ENCODE measurements around the gene POC5.

The POC5 gene

DNA sequence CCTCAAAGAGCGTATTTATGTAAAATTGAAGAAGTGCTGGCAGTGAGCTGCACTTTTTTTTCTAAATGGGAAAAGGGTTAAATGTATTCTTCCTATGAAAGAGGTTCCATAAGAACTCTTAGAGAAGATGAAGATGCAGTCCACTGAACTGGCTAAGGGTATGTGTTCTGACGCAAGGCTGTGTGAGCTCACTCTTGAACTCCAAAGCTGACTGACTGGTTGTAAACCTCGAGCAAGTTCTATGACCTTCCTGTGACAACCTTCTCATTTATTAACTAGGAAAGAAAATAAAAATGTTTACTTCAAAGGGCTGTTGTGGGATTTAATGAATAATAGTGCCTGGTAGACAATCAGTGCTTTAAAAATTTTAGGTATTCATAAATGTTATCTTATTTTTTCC, 46.7 kb downstream of the POC5 start:
- Histone ChIP-seq H4K5ac (ENCODE audit: low read length) (no peak overlapping the region), H2BK5ac (ENCODE audit: low read length) (no peak overlapping the region), H3K36me3 (ENCODE audit: control insufficient read depth, insufficient read depth, low read length) (no peaks in the 10 kb centered on the region), H2BK15ac (replicated peaks; ENCODE audit: low read depth) (no peak overlapping the region), H3K4me1 (ENCODE audit: control insufficient read depth, low read depth, low read length) (peaks cover 12% of the 10 kb centered on the region), H3K18ac (ENCODE audit: low read length) (no peak overlapping the region), H3K27ac (ENCODE audit: low read depth, low read length) (no peak overlapping the region), H3K79me1 (ENCODE audit: low read length) (no peaks in the 10 kb centered on the region), H2BK120ac (ENCODE audit: low read depth, low read length) (no peak overlapping the region), H3K23ac (ENCODE audit: low read length) (no peak overlapping the region), H3K9ac (ENCODE audit: low read length) (no peak overlapping the region), H3K27me3 (ENCODE audit: insufficient read depth, low read length, poor library complexity) (no peaks in the 10 kb centered on the region), H4K8ac (ENCODE audit: low read depth, low read length) (no peak overlapping the region), H2AK5ac (ENCODE audit: low read length) (no peak overlapping the region), H3K4me3 (ENCODE audit: low read length) (no peak overlapping the region), H3K56ac (ENCODE audit: low read length) (no peak overlapping the region), H3K79me2 (ENCODE audit: control insufficient read depth, insufficient read depth, low read length) (no peaks in the 10 kb centered on the region), H3K4ac (ENCODE audit: low read depth, low read length) (no peak overlapping the region), H3K4me2 (ENCODE audit: low read length) (no peak overlapping the region)
- WGBS (ENCODE audit: extremely low coverage, insufficient coverage, low lambda C conversion rate) = no CpG with 5 or more reads among the region's 3 CpGs
- no peak for DNase-seq

DNA sequence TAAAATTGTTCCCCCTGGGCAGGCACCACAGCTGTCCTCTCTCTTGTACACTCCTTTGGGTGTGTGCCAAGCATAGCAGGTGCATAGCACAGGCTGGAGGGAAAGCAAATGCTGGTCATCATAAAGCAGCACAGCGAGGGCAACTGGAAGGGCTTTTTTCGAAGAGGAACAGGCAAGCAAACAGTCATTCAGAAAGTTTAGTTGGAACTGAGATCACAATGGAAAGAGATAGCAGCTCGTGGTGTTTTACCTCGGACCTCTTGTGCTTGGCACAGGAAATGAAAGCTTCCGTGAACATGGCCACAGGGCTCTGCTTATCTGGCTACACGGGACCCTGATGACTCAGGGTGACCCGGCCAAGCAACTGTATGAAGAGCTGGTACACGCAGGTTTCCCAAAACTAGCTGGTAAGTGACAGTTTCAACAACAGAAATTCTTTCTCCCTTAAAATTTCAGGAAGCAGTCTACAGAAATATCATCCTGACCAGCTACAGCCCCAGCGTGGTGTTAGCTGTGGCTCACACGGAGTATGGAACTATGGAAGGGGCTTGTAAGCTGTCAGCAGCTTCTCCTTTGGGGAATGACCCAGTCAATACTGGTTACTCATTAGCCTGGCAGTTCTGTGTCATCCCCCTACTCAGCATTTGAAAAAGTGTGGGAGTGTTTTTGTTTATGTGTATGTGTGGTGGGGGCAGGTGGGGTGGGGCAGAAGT, 48.1 kb downstream of the POC5 start:
- Histone ChIP-seq H2AK5ac (ENCODE audit: low read length) (no peak overlapping the region), H3K4ac (ENCODE audit: low read depth, low read length) (no peak overlapping the region), H3K18ac (ENCODE audit: low read length) (no peak overlapping the region), H3K4me3 (ENCODE audit: low read length) (no peak overlapping the region), H3K4me2 (ENCODE audit: low read length) (no peak overlapping the region), H2BK120ac (ENCODE audit: low read depth, low read length) (no peak overlapping the region), H3K9ac (ENCODE audit: low read length) (peak overlapping the region; percentile 17), H3K79me2 (ENCODE audit: control insufficient read depth, insufficient read depth, low read length) (no peaks in the 10 kb centered on the region), H3K4me1 (ENCODE audit: control insufficient read depth, low read depth, low read length) (peaks cover 12% of the 10 kb centered on the region), H3K56ac (ENCODE audit: low read length) (peak overlapping the region; percentile 64), H3K36me3 (ENCODE audit: control insufficient read depth, insufficient read depth, low read length) (no peaks in the 10 kb centered on the region), H2BK5ac (ENCODE audit: low read length) (peak overlapping the region; percentile 34), H4K8ac (ENCODE audit: low read depth, low read length) (no peak overlapping the region), H3K23ac (ENCODE audit: low read length) (no peak overlapping the region), H3K27ac (ENCODE audit: low read depth, low read length) (no peak overlapping the region), H2BK15ac (replicated peaks; ENCODE audit: low read depth) (no peak overlapping the region), H3K27me3 (ENCODE audit: insufficient read depth, low read length, poor library complexity) (no peaks in the 10 kb centered on the region), H4K5ac (ENCODE audit: low read length) (no peak overlapping the region), H3K79me1 (ENCODE audit: low read length) (no peaks in the 10 kb centered on the region)
- peak; percentile 54 for DNase-seq
- WGBS (ENCODE audit: extremely low coverage, insufficient coverage, low lambda C conversion rate) = no CpG with 5 or more reads among the region's 10 CpGs

DNA sequence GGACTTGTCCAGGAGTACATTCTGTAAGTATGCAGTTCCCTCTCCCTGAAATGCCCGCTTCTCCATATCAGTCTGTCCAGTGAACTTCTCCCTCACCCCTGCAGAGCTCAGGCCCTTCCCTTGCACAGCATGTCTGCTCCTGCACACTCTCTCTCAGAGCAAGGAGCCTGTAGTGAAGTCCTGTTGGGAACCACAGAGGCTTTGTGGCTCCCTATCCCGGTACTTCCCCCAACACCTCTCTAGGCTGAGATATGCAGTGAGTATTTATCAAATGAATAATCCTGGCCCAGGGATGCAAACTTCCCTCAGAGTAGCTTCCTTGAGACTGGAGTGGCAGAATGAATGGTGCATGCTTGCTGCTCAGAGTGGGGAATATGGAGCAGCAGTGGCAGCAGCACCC, 48.8 kb downstream of the POC5 start:
- Histone ChIP-seq H3K18ac (ENCODE audit: low read length) (no peak overlapping the region), H3K4ac (ENCODE audit: low read depth, low read length) (no peak overlapping the region), H3K4me1 (ENCODE audit: control insufficient read depth, low read depth, low read length) (peaks cover 12% of the 10 kb centered on the region), H3K9ac (ENCODE audit: low read length) (no peak overlapping the region), H3K27ac (ENCODE audit: low read depth, low read length) (no peak overlapping the region), H4K8ac (ENCODE audit: low read depth, low read length) (no peak overlapping the region), H3K56ac (ENCODE audit: low read length) (peak overlapping the region; percentile 50), H4K5ac (ENCODE audit: low read length) (no peak overlapping the region), H3K27me3 (ENCODE audit: insufficient read depth, low read length, poor library complexity) (no peaks in the 10 kb centered on the region), H2BK5ac (ENCODE audit: low read length) (no peak overlapping the region), H3K4me3 (ENCODE audit: low read length) (no peak overlapping the region), H2AK5ac (ENCODE audit: low read length) (no peak overlapping the region), H3K79me1 (ENCODE audit: low read length) (no peaks in the 10 kb centered on the region), H3K79me2 (ENCODE audit: control insufficient read depth, insufficient read depth, low read length) (no peaks in the 10 kb centered on the region), H3K36me3 (ENCODE audit: control insufficient read depth, insufficient read depth, low read length) (no peaks in the 10 kb centered on the region), H2BK15ac (replicated peaks; ENCODE audit: low read depth) (no peak overlapping the region), H3K23ac (ENCODE audit: low read length) (no peak overlapping the region), H3K4me2 (ENCODE audit: low read length) (no peak overlapping the region), H2BK120ac (ENCODE audit: low read depth, low read length) (no peak overlapping the region)
- no CpG with 5 or more reads among the region's 2 CpGs for WGBS (ENCODE audit: extremely low coverage, insufficient coverage, low lambda C conversion rate)
- no peak for DNase-seq

DNA sequence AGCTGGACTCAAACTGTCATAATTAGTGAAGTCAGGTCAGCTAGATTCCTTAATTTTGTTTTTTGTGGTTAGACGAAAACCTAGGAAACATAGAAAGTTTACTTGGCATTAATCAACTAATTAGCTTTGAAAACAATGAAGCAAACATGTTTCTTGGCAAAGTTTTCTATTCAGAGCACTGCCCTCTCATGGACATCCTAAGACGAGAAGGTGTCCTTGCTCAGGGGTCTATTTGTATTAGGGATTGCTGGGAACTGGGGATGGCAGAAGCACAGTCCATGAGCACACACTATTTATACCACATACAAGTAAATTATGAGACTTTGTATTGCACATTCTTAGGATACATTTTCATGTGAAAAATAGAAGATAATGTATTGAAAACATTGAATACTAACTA, 49.7 kb downstream of the POC5 start:
- no peaks in the 10 kb centered on the region for H3K79me1 ChIP-seq (ENCODE audit: low read length)
- no peak overlapping the region for H3K18ac ChIP-seq (ENCODE audit: low read length)
- peak overlapping the region; percentile 43 for H2BK15ac ChIP-seq (replicated peaks; ENCODE audit: low read depth)
- no peak overlapping the region for H4K8ac ChIP-seq (ENCODE audit: low read depth, low read length)
- H3K56ac ChIP-seq (ENCODE audit: low read length) = no peak overlapping the region
- no peak overlapping the region for H2BK120ac ChIP-seq (ENCODE audit: low read depth, low read length)
- H3K4me2 ChIP-seq (ENCODE audit: low read length) = no peak overlapping the region
- H2BK5ac ChIP-seq (ENCODE audit: low read length) = peak overlapping the region; percentile 32
- no peaks in the 10 kb centered on the region for H3K27me3 ChIP-seq (ENCODE audit: insufficient read depth, low read length, poor library complexity)
- peak overlapping the region; percentile 71 for H2AK5ac ChIP-seq (ENCODE audit: low read length)
- no peak overlapping the region for H3K4ac ChIP-seq (ENCODE audit: low read depth, low read length)
- peak; percentile 51 for DNase-seq
- no CpG with 5 or more reads among the region's 2 CpGs for WGBS (ENCODE audit: extremely low coverage, insufficient coverage, low lambda C conversion rate)
- H3K4me1 ChIP-seq (ENCODE audit: control insufficient read depth, low read depth, low read length) = peaks cover 12% of the 10 kb centered on the region
- no peaks in the 10 kb centered on the region for H3K79me2 ChIP-seq (ENCODE audit: control insufficient read depth, insufficient read depth, low read length)
- no peaks in the 10 kb centered on the region for H3K36me3 ChIP-seq (ENCODE audit: control insufficient read depth, insufficient read depth, low read length)
- no peak overlapping the region for H3K9ac ChIP-seq (ENCODE audit: low read length)
- H4K5ac ChIP-seq (ENCODE audit: low read length) = no peak overlapping the region
- no peak overlapping the region for H3K23ac ChIP-seq (ENCODE audit: low read length)
- no peak overlapping the region for H3K4me3 ChIP-seq (ENCODE audit: low read length)
- H3K27ac ChIP-seq (ENCODE audit: low read depth, low read length) = no peak overlapping the region

DNA sequence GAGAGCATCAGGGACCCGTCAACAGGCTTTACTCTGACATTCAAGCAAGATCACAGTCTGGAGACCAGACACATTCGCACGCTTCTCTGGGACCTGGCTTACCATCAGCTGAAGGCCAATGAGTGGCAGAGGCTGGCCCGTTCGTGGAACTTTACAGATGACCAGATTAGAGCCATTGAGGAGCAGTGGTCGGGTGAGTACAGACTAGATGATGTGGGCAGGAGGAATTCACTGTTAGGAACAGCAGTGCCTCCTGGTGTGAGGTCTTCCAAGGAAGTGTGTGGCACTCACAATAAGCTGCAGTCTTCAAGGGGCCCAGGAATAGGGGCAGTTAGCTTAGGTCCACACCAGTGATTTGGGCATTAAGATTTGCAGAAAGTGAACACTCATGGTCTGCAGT, 50.4 kb downstream of the POC5 start:
- no peak overlapping the region for H4K8ac ChIP-seq (ENCODE audit: low read depth, low read length)
- H2BK5ac ChIP-seq (ENCODE audit: low read length) = peak overlapping the region; percentile 32
- no peak overlapping the region for H3K9ac ChIP-seq (ENCODE audit: low read length)
- H2BK120ac ChIP-seq (ENCODE audit: low read depth, low read length) = no peak overlapping the region
- H3K23ac ChIP-seq (ENCODE audit: low read length) = no peak overlapping the region
- no peak overlapping the region for H3K18ac ChIP-seq (ENCODE audit: low read length)
- no peaks in the 10 kb centered on the region for H3K79me2 ChIP-seq (ENCODE audit: control insufficient read depth, insufficient read depth, low read length)
- peak; percentile 61 for DNase-seq
- H3K4me1 ChIP-seq (ENCODE audit: control insufficient read depth, low read depth, low read length) = peaks cover 14% of the 10 kb centered on the region
- H3K36me3 ChIP-seq (ENCODE audit: control insufficient read depth, insufficient read depth, low read length) = no peaks in the 10 kb centered on the region
- H2BK15ac ChIP-seq (replicated peaks; ENCODE audit: low read depth) = no peak overlapping the region
- H3K4ac ChIP-seq (ENCODE audit: low read depth, low read length) = no peak overlapping the region
- no peak overlapping the region for H3K4me3 ChIP-seq (ENCODE audit: low read length)
- no peak overlapping the region for H4K5ac ChIP-seq (ENCODE audit: low read length)
- H3K79me1 ChIP-seq (ENCODE audit: low read length) = no peaks in the 10 kb centered on the region
- no peak overlapping the region for H3K4me2 ChIP-seq (ENCODE audit: low read length)
- H3K56ac ChIP-seq (ENCODE audit: low read length) = peak overlapping the region; percentile 51
- peak overlapping the region; percentile 71 for H2AK5ac ChIP-seq (ENCODE audit: low read length)
- WGBS (ENCODE audit: extremely low coverage, insufficient coverage, low lambda C conversion rate) = no CpG with 5 or more reads among the region's 6 CpGs
- H3K27ac ChIP-seq (ENCODE audit: low read depth, low read length) = no peak overlapping the region
- no peaks in the 10 kb centered on the region for H3K27me3 ChIP-seq (ENCODE audit: insufficient read depth, low read length, poor library complexity)

DNA sequence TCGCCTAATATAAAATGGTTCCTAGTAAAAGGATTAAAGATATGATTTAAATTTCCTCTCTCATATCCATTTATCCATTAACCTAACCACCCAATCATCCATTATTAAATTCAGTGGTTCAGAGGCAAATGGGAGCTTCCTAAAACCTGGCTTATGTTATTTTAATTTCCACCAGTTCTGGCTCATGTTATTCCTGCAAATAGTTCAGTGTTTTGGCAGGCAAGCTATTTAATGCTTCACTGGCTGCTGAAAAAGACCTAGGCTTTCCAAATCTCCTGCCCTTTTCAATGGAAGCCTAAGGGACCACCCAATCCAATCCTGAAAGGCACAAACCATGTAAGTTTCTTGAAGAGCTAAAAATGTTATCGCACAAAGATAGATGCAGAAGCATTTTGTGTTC, 52.3 kb downstream of the POC5 start:
- no peak overlapping the region for H3K4ac ChIP-seq (ENCODE audit: low read depth, low read length)
- no peaks in the 10 kb centered on the region for H3K79me1 ChIP-seq (ENCODE audit: low read length)
- H3K36me3 ChIP-seq (ENCODE audit: control insufficient read depth, insufficient read depth, low read length) = no peaks in the 10 kb centered on the region
- no peak overlapping the region for H4K8ac ChIP-seq (ENCODE audit: low read depth, low read length)
- H3K56ac ChIP-seq (ENCODE audit: low read length) = no peak overlapping the region
- no peak overlapping the region for H3K4me2 ChIP-seq (ENCODE audit: low read length)
- no peaks in the 10 kb centered on the region for H3K27me3 ChIP-seq (ENCODE audit: insufficient read depth, low read length, poor library complexity)
- no peaks in the 10 kb centered on the region for H3K79me2 ChIP-seq (ENCODE audit: control insufficient read depth, insufficient read depth, low read length)
- WGBS (ENCODE audit: extremely low coverage, insufficient coverage, low lambda C conversion rate) = no CpG with 5 or more reads among the region's 2 CpGs
- no peak for DNase-seq
- no peak overlapping the region for H4K5ac ChIP-seq (ENCODE audit: low read length)
- no peak overlapping the region for H3K23ac ChIP-seq (ENCODE audit: low read length)
- no peak overlapping the region for H2AK5ac ChIP-seq (ENCODE audit: low read length)
- H3K27ac ChIP-seq (ENCODE audit: low read depth, low read length) = no peak overlapping the region
- no peak overlapping the region for H2BK5ac ChIP-seq (ENCODE audit: low read length)
- peaks cover 14% of the 10 kb centered on the region for H3K4me1 ChIP-seq (ENCODE audit: control insufficient read depth, low read depth, low read length)
- no peak overlapping the region for H3K18ac ChIP-seq (ENCODE audit: low read length)
- no peak overlapping the region for H2BK120ac ChIP-seq (ENCODE audit: low read depth, low read length)
- no peak overlapping the region for H3K4me3 ChIP-seq (ENCODE audit: low read length)
- no peak overlapping the region for H2BK15ac ChIP-seq (replicated peaks; ENCODE audit: low read depth)
- no peak overlapping the region for H3K9ac ChIP-seq (ENCODE audit: low read length)
